ENCODE measurements around the gene LGR4. TPM values are rescaled to one million over a fixed set of nuclear protein-coding genes. Genes with fewer than 3 reads are reported as not detected.

LGR4 gene
- total RNA-seq, 1 donor: 11.2 TPM

- TF ChIP-seq, protein P1, sequence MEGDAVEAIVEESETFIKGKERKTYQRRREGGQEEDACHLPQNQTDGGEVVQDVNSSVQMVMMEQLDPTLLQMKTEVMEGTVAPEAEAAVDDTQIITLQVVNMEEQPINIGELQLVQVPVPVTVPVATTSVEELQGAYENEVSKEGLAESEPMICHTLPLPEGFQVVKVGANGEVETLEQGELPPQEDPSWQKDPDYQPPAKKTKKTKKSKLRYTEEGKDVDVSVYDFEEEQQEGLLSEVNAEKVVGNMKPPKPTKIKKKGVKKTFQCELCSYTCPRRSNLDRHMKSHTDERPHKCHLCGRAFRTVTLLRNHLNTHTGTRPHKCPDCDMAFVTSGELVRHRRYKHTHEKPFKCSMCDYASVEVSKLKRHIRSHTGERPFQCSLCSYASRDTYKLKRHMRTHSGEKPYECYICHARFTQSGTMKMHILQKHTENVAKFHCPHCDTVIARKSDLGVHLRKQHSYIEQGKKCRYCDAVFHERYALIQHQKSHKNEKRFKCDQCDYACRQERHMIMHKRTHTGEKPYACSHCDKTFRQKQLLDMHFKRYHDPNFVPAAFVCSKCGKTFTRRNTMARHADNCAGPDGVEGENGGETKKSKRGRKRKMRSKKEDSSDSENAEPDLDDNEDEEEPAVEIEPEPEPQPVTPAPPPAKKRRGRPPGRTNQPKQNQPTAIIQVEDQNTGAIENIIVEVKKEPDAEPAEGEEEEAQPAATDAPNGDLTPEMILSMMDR (IDR thresholded peaks at IDR 0.05; ENCODE audit: insufficient read depth, low read depth, low read length): no peak
- no peak for DNase-seq (ENCODE audit: low read depth)
- H3K4me3 ChIP-seq (ENCODE audit: low read depth, low read length): no peak overlapping the region
These were observed 38.8 kb downstream of the LGR4 start for GRCh38 chr11:27433742-27434141.

GRCh38 chr11:27431808-27432207, 40.8 kb downstream of the LGR4 start:
- no peak for DNase-seq (ENCODE audit: low read depth)
- no peak overlapping the region for H3K4me3 ChIP-seq (ENCODE audit: low read depth, low read length)
- TF ChIP-seq, protein P1 (IDR thresholded peaks at IDR 0.05; ENCODE audit: insufficient read depth, low read depth, low read length): no peak

GRCh38 chr11:27429761-27430393, 42.7 kb downstream of the LGR4 start:
- DNase-seq (ENCODE audit: low read depth): no peak

GRCh38 chr11:27427183-27427980, 45.2 kb downstream of the LGR4 start:
- TF ChIP-seq, protein P1 (IDR thresholded peaks at IDR 0.05; ENCODE audit: insufficient read depth, low read depth, low read length): no peak
- DNase-seq (ENCODE audit: low read depth): no peak
- H3K4me3 ChIP-seq (ENCODE audit: low read depth, low read length): no peak overlapping the region

More at GRCh38 chr11:27429761-27430393, 42.7 kb downstream of the LGR4 start:
- TF ChIP-seq, protein P1 (IDR thresholded peaks at IDR 0.05; ENCODE audit: insufficient read depth, low read depth, low read length): no peak
- no peak overlapping the region for H3K4me3 ChIP-seq (ENCODE audit: low read depth, low read length)

DNA sequence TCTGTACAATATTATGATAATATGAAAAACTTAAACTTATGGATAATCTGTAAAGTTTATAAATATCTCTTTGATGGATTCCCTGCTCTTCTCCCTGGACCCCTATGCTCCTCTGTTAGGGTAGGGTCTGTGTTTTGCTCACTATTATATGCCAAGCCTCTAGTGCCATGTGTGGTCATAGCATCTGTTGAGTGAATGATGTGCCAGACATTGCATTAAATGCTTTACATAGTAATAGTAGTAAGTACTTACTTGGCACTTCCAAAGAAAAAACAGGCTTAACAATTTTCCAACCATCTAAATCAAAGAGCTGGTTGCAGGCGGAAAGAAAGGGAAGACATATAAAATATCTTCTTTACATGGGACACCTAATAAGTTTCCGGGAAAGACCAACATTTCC, 46.8 kb downstream of the LGR4 start:
- TF ChIP-seq, protein P1 (IDR thresholded peaks at IDR 0.05; ENCODE audit: insufficient read depth, low read depth, low read length): no peak
- no peak for DNase-seq (ENCODE audit: low read depth)

GRCh38 chr11:27423125-27423524, 49.5 kb downstream of the LGR4 start:
- no peak overlapping the region for H3K4me3 ChIP-seq (ENCODE audit: low read depth, low read length)
- DNase-seq (ENCODE audit: low read depth): peak; percentile 94
- TF ChIP-seq, protein P1 (IDR thresholded peaks at IDR 0.05; ENCODE audit: insufficient read depth, low read depth, low read length): no peak

More for the DNA sequence above, 46.8 kb downstream of the LGR4 start:
- H3K4me3 ChIP-seq (ENCODE audit: low read depth, low read length): no peak overlapping the region
